ENCODE results near the gene CAMK1D. TPM values are rescaled to one million over a fixed set of nuclear protein-coding genes. Genes with fewer than 3 reads are reported as not detected.
"Not testable (repeated sequence)": the region's sequence is repeated elsewhere in the genome, so short reads cannot be mapped to it uniquely, and the experiment has no call there.

The CAMK1D gene
- total RNA-seq, 1 donor from 2014 or later = 7.6 TPM

DNA sequence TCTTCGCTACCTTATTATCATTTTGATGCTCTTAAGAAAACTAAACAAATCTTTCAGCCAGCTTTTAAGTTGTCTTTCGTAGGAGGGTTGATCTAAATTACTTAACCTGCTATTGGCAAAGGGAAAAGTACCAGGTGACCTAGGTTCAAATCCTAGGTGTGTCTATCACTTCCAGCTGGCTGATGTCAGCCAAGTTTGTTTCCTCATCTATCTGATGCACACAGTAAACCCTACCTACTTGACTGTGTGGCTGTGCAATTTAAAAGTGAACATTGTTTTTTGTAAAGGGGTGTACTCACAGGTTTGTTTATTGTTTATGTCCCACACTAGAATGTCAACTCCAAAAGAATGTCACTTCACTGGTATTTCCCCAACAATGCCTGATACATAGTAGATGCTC is 21.9 kb upstream of the CAMK1D start:
- TF ChIP-seq, protein P1, sequence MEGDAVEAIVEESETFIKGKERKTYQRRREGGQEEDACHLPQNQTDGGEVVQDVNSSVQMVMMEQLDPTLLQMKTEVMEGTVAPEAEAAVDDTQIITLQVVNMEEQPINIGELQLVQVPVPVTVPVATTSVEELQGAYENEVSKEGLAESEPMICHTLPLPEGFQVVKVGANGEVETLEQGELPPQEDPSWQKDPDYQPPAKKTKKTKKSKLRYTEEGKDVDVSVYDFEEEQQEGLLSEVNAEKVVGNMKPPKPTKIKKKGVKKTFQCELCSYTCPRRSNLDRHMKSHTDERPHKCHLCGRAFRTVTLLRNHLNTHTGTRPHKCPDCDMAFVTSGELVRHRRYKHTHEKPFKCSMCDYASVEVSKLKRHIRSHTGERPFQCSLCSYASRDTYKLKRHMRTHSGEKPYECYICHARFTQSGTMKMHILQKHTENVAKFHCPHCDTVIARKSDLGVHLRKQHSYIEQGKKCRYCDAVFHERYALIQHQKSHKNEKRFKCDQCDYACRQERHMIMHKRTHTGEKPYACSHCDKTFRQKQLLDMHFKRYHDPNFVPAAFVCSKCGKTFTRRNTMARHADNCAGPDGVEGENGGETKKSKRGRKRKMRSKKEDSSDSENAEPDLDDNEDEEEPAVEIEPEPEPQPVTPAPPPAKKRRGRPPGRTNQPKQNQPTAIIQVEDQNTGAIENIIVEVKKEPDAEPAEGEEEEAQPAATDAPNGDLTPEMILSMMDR (IDR thresholded peaks at IDR 0.05; ENCODE audit: unreplicated experiment) = no peak
- Mint-ChIP-seq H3K36me3 (no peaks in the 10 kb centered on the region), H3K9me3 (no peaks in the 10 kb centered on the region), H3K27ac (no peak overlapping the region), H3K27me3 (ENCODE audit: low read depth) (no peaks in the 10 kb centered on the region), H3K4me1 (peaks cover 13% of the 10 kb centered on the region), H3K4me3 (no peak overlapping the region)
- no peak for DNase-seq (ENCODE audit: low spot score in 2 of 2, unreplicated experiment in 2 of 2)

DNA sequence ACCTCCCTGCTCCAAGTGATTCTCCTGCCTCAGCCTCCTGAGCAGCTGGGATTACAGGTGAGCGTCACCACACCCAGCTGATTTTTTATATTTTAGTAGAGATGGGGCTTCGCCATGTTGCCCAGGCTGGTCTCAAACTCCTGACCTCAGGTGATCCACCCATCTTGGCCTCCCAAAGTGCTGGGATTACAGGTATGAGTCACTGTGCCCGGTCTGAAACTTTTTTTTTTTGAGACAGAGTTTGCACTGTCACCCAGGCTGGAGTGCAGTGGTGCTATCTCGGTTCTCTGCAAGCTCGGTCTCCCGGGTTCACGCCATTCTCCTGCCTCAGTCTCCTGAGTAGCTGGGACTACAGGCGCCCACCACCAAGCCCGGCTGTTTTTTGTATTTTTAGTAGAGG is 21.0 kb upstream of the CAMK1D start:
- not testable (repeated sequence) for H3K27ac Mint-ChIP-seq, H3K36me3 Mint-ChIP-seq

DNA sequence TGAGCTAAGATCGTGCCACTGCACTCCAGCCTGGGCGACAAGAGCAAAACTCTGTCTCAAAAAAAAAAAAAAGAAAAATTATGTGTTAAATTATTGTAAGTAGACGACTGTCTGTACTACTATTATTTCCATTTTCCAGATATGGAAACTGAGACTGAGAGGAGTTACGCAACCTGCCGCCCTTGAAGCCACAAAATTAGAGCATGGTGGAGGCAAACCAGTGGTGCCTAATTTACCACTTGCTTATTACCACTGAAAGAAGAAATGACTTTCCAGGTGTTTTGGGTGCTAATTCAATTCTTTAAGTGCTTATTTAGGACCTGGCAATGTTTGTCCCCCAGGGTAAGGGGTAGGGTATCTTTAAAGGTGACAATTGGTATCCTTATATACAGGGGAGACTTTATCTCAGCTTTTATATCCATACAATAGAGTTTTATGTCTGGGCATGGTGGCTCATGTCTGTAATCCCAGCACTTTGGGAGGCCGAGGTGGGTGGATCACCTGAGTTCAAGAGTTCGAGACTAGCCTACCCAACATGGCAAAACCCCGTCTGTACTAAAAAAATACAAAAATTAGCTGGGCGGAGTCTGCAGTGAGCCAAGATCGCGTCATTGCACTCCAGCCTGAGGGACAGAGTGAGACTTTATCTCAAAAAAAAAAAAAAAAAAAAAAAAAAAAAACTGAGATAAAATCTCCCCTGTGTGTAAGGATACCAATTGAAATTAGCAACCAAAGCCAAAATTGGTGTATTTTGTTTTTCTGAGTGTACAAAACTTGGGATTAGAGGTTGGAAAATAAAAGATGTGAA is 16.6 kb upstream of the CAMK1D start:
- Mint-ChIP-seq H3K4me3 (no peak overlapping the region), H3K4me1 (peaks cover 23% of the 10 kb centered on the region), H3K36me3 (no peaks in the 10 kb centered on the region), H3K9me3 (no peaks in the 10 kb centered on the region), H3K27me3 (ENCODE audit: low read depth) (no peaks in the 10 kb centered on the region), H3K27ac (peak overlapping the region; percentile 76)
- DNase-seq (ENCODE audit: low spot score in 2 of 2, unreplicated experiment in 2 of 2) = no peak
- TF ChIP-seq, protein P1 (IDR thresholded peaks at IDR 0.05; ENCODE audit: unreplicated experiment) = no peak

More for the DNA sequence above, 21.0 kb upstream of the CAMK1D start:
- not testable (repeated sequence) for H3K27me3 Mint-ChIP-seq (ENCODE audit: low read depth); H3K4me1 Mint-ChIP-seq; H3K4me3 Mint-ChIP-seq; DNase-seq (ENCODE audit: low spot score in 2 of 2, unreplicated experiment in 2 of 2); H3K9me3 Mint-ChIP-seq

DNA sequence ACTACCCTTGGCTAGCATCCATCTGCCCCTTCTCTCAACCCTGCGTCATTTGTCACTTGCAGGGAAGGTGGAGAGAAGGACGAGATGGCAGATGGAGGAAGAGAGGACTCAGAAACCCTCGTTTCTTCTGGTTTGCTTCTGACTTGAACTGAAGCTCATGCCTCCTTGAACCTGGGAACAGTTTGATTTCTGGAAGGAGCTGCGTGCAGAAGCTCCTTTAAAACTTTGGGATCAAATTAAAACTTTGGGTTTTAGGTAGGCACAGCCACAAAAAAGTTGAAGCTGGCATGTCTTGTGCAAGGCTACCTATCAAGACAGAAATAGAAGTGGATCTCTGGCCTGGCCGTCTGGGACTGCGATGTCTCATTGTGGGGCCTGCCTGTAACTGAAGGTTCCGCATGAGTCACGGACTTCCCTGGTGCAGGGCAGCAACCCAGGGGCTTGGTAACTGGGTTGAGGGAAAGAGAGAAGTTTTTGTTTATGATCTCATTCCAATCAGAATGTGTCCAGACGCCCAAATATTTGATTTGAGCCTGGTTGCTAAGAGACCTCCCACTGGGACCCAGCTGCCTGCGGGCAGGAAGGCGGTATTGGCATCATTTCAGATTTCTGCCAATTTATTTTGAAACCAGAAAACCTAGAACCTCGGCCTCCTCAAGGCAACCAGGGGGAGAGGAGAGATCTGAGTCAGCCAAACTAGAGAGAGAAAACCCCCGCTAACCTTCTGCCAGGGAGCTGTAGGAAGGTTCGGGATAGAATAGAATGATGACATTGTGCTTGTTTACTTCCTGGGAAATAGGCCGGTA is 15.8 kb upstream of the CAMK1D start:
- Mint-ChIP-seq H3K4me1 (peaks cover 27% of the 10 kb centered on the region), H3K27ac (peak overlapping the region; percentile 76), H3K36me3 (no peaks in the 10 kb centered on the region), H3K9me3 (no peaks in the 10 kb centered on the region), H3K27me3 (ENCODE audit: low read depth) (no peaks in the 10 kb centered on the region), H3K4me3 (no peak overlapping the region)
- DNase-seq (ENCODE audit: low spot score in 2 of 2, unreplicated experiment in 2 of 2) = peak in 1 of 2 experiments; percentile 45
- TF ChIP-seq, protein P1 (IDR thresholded peaks at IDR 0.05; ENCODE audit: unreplicated experiment) = no peak

DNA sequence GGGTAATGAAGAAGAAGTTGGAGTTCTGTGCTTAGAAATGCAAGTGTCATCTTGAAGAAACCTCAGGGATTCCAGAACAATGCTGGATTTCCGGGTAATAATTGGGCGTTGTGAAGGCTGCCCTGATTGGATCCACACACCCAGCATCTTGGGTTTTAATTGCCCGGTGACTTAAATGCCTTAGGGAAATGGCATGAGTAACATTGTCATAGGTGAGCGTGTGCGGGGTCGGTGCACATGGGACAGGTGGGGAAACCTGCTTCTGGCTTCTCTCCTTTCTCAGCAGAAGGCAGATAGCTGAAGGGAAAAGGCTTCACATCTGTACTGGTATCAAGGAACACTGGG is 15.2 kb upstream of the CAMK1D start:
- no peak for DNase-seq (ENCODE audit: low spot score in 2 of 2, unreplicated experiment in 2 of 2)
- Mint-ChIP-seq H3K27ac (peak overlapping the region; percentile 76), H3K27me3 (ENCODE audit: low read depth) (no peaks in the 10 kb centered on the region), H3K36me3 (no peaks in the 10 kb centered on the region), H3K4me3 (no peak overlapping the region), H3K9me3 (no peaks in the 10 kb centered on the region), H3K4me1 (peaks cover 33% of the 10 kb centered on the region)
- TF ChIP-seq, protein P1 (IDR thresholded peaks at IDR 0.05; ENCODE audit: unreplicated experiment) = no peak

DNA sequence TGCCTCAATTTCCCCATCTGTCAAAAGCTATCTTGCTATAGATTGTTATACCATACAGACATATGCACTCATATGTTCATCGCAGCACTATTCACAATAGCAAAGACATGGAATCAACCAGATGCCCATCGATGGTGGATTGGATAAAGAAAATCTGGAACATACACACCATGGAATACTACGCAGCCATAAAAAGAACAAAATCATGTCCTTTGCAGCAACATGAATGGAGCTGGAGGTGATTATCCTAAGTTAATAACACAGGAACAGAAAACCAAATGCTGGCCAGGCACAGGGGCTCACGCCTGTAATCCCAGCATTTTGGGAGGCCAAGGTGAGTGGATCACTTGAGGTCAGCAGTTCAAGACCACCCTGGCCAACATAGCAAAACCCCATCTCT is 14.2 kb upstream of the CAMK1D start:
- H3K9me3 Mint-ChIP-seq; H3K27me3 Mint-ChIP-seq (ENCODE audit: low read depth); DNase-seq (ENCODE audit: low spot score in 2 of 2, unreplicated experiment in 2 of 2); H3K36me3 Mint-ChIP-seq; H3K4me3 Mint-ChIP-seq; H3K27ac Mint-ChIP-seq: not testable (repeated sequence)
- peaks cover 36% of the 10 kb centered on the region for H3K4me1 Mint-ChIP-seq

All from mesothelial cell of epicardium (in vitro differentiated cells).